Endothelial cell of umbilical vein (primary cell): ENCODE results near the gene PFKP. TPM values are rescaled to one million over a fixed set of nuclear protein-coding genes. Genes with fewer than 3 reads are reported as not detected.

Source experiments
- BruUV-seq: library from RNA; stranded (reverse); fragments of 400-500 nt; replicated peaks from 2 replicates; lab custom pipeline; 2021; lab: Mats Ljungman, UMichigan
- CTCF ChIA-PET: fragments of 300-600, 350-600 bp; sonication (Branson Sonifier 250); formaldehyde crosslinking; loops from one replicate; lab custom pipeline; 2021; ENCODE audit warnings: antibody characterized with exemption, inconsistent platforms; lab: Charles Lee
- POLR2A ChIA-PET: fragments of 300-600, 350-600 bp; sonication (Branson Sonifier 250); formaldehyde crosslinking; loops from one replicate; lab custom pipeline; 2021; ENCODE audit warnings: antibody characterized with exemption, inconsistent platforms; lab: Charles Lee
- DNase-seq: peaks from one replicate; pipeline ENCODE4 v3.0.0-alpha.2; 2011; ENCODE audit warnings: low read depth, low spot score
- FAIRE-seq: peaks from 2 replicates; lab custom pipeline; 2011; peaks lifted over from hg19 to GRCh38; lab: Jason Lieb, UNC
- H2AFZ ChIP-seq: 2 replicates; pipeline ENCODE4 v1.6.0; 2012; ENCODE audit warnings: low read depth, low read length, control low read depth, inconsistent platforms
- H3K27ac ChIP-seq: 2 replicates; pipeline ENCODE4 v1.5.1; 2011; ENCODE audit warnings: low read depth, mild to moderate bottlenecking, control low read depth, low read length, moderate library complexity; ENCODE audit not compliant: insufficient read depth
- H3K27me3 ChIP-seq, 2 experiments: 2 replicates each; pipeline versions ENCODE4 v1.6.0 to v1.6.1; 2011; ENCODE audit warnings: low read length in 2 of 2, mixed read lengths in 1 of 2; ENCODE audit not compliant: control insufficient read depth in 2 of 2, insufficient read depth in 2 of 2
- H3K36me3 ChIP-seq, 2 experiments: 2 replicates in 1 of 2; 3 replicates in 1 of 2; pipeline ENCODE4 v1.5.1; 2011; ENCODE audit warnings: low read length in 2 of 2, mild to moderate bottlenecking in 1 of 2, moderate library complexity in 1 of 2; ENCODE audit not compliant: control insufficient read depth in 2 of 2, insufficient read depth in 2 of 2; ENCODE audit errors: extremely low read depth in 1 of 2
- H3K4me1 ChIP-seq: 3 replicates; pipeline ENCODE4 v1.5.1; 2011; ENCODE audit warnings: mild to moderate bottlenecking, low read length; ENCODE audit not compliant: control insufficient read depth, insufficient read depth; ENCODE audit errors: extremely low read depth
- H3K4me2 ChIP-seq: 2 replicates; pipeline ENCODE4 v1.6.1; 2011; ENCODE audit warnings: low read length, control low read depth, mixed read lengths; ENCODE audit not compliant: insufficient read depth
- H3K4me3 ChIP-seq, 3 experiments: fragments of 200-600 bp in 1 of 3; sonication (generic), shearing (Covaris generic) in 1 of 3; replicated peaks in 1 of 3; 2 replicates each; pipeline ENCODE4 v1.5.1; 2011 to 2016; ENCODE audit warnings: control low read depth in 3 of 3, low read length in 3 of 3, mild to moderate bottlenecking in 2 of 3, inconsistent platforms in 1 of 3, low read depth in 1 of 3, moderate library complexity in 1 of 3; ENCODE audit not compliant: insufficient read depth in 1 of 3
- H3K79me2 ChIP-seq: 2 replicates; pipeline ENCODE4 v1.6.0; 2012; ENCODE audit warnings: low read length, inconsistent platforms; ENCODE audit not compliant: control insufficient read depth, insufficient read depth
- H3K9ac ChIP-seq: replicated peaks from 2 replicates; pipeline ENCODE3; 2011; ENCODE audit warnings: low read length, control low read depth; ENCODE audit not compliant: insufficient read depth; ENCODE audit errors: extremely low read depth
- H3K9me1 ChIP-seq: replicated peaks from 3 replicates; pipeline ENCODE4 v1.6.0; 2011; ENCODE audit warnings: mild to moderate bottlenecking, low read length; ENCODE audit not compliant: control insufficient read depth, insufficient read depth; ENCODE audit errors: extremely low read depth
- H3K9me3 ChIP-seq: replicated peaks from 2 replicates; pipeline ENCODE4 v1.5.1; 2012; ENCODE audit warnings: low read length, inconsistent platforms; ENCODE audit not compliant: control insufficient read depth, insufficient read depth
- H4K20me1 ChIP-seq: replicated peaks from 2 replicates; pipeline ENCODE3; 2011; ENCODE audit warnings: mild to moderate bottlenecking, low read length; ENCODE audit not compliant: control insufficient read depth, insufficient read depth; ENCODE audit errors: extremely low read depth
- EZH2 ChIP-seq: IDR thresholded peaks from 2 replicates; pipeline ENCODE4 v1.6.1; 2012; ENCODE audit warnings: borderline replicate concordance, low read depth, mild to moderate bottlenecking, moderate library complexity, low read length, inconsistent platforms; ENCODE audit not compliant: severe bottlenecking
- FOS ChIP-seq: IDR thresholded peaks from 2 replicates; pipeline ENCODE4 v1.6.1; 2011; ENCODE audit warnings: mild to moderate bottlenecking, low read length, moderate library complexity, borderline replicate concordance; ENCODE audit not compliant: insufficient read depth
- GATA2 ChIP-seq: IDR thresholded peaks from 2 replicates; pipeline ENCODE4 v1.7.0; 2011; ENCODE audit warnings: low read depth, mild to moderate bottlenecking, moderate library complexity, mixed read lengths, low read length; ENCODE audit not compliant: insufficient read length, insufficient read depth
- JUN ChIP-seq: IDR thresholded peaks from 2 replicates; pipeline ENCODE4 v1.6.1; 2011; ENCODE audit warnings: borderline replicate concordance, low read depth; ENCODE audit not compliant: insufficient read length, insufficient read depth
- MYC ChIP-seq: IDR thresholded peaks from one replicate; pipeline ENCODE4 v1.6.1; 2011; ENCODE audit warnings: mild to moderate bottlenecking, low read depth, low read length
- POLR2A ChIP-seq: IDR thresholded peaks from 2 replicates; pipeline ENCODE4 v1.6.1; 2012; ENCODE audit warnings: low read depth, mild to moderate bottlenecking, control low read depth, low read length
- POLR2AphosphoS5 ChIP-seq: IDR thresholded peaks from 2 replicates; pipeline ENCODE4 v1.6.1; 2012; ENCODE audit warnings: low read depth, mild to moderate bottlenecking, control low read depth, low read length, moderate library complexity; ENCODE audit not compliant: insufficient read depth
- dilution Hi-C: fragments of 300-500 bp; cut with MboI; formaldehyde crosslinking; loops from one replicate; pipeline ENCODE4 v1.15.0; 2019; ENCODE audit warnings: low sequenced_read_pairs; ENCODE audit not compliant: extremely low pct_ligation_motif_present
- intact Hi-C: fragments of 100-400 bp; cut with micrococcal nuclease; formaldehyde crosslinking; loops from one replicate; pipeline ENCODE4 v1.10.0; 2022
- polyA plus RNA-seq, 4 experiments: library from polyadenylated mRNA; depleted of rRNA in 3 of 4; stranded (reverse) in 3 of 4; unstranded in 1 of 4; fragments of >200 nt; gene quantifications; 2 replicates each; pipeline versions ENCODE4 v1.2.1 to v1.2.3, GENCODE V29; 2011 to 2012; ENCODE audit warnings: missing spikeins in 1 of 4
- total RNA-seq: library from RNA; stranded (reverse); gene quantifications from 2 replicates; pipeline ENCODE4 v1.2.3, GENCODE V29; 2021
- TF ChIP-seq, protein P1 (sequence below), 2 donors: IDR thresholded peaks; 1 replicate in 1 of 2; 2 replicates in 1 of 2; pipeline ENCODE4 v1.5.1; 2011; ENCODE audit warnings: low read length in 2 of 2, mild to moderate bottlenecking in 2 of 2, moderate library complexity in 2 of 2, control low read depth in 1 of 2, inconsistent platforms in 1 of 2, low read depth in 1 of 2; ENCODE audit not compliant: insufficient read depth in 1 of 2; ENCODE audit errors: extremely low read depth in 1 of 2
- TF ChIP-seq, protein P2 (sequence below): IDR thresholded peaks from 2 replicates; pipeline ENCODE4 v1.6.1; 2011; ENCODE audit not compliant: insufficient read depth, insufficient read length

PFKP gene
- total and polyA plus RNA-seq, 2 donors (not counting 3 experiments of a cell fraction or from before 2014, with no cell fraction given): 185 to 359 TPM

DNA sequence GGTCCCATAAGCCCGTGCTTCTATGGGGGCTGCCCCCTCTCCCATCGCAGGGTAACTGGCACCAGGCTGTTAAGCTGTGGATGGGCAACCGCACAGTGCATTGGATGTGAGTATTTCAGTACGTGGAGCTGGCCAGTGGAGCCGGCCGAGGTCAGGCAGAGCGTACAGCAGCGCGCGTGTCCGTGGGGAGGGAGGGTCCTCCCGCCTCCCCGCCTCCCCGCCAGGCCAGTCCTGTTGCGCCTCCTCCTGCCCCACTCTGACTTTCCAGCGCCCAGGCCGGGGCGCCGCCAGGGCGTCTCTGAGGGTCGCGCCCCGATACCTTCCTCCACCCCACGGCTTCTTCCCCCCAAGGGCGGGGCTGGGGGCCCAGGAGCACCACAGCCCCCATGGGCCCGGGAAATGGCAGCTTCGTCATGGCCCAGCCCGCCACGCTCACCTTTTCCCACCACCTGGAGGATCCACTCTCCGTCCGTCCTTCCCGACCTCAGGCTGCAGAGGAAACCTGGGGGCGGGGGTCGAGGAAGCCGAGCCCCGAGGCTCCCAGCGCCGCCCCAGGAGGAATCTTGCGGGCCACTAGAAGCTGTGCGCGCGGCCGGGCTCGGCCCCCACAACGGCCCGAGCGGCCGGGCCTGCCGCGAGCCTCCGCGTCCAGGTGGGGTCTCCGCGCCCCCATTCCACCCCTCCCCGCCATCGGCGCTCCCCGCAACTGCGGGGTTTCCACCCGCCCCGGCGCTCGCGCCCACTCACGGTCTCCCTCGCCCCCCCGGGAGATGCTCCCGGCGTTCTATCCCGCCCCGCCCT, 831 bp upstream of the PFKP start:
- dilution Hi-C loops: no loop called here
- no peaks in the 10 kb centered on the region for H3K9me3 ChIP-seq
- BruUV-seq: no TSS peak
- no peaks in the 10 kb centered on the region for H3K36me3 ChIP-seq
- peak overlapping the region; percentile 23 to 96 (median 32) for H3K4me3 ChIP-seq
- no peaks in the 10 kb centered on the region for H4K20me1 ChIP-seq
- H2AFZ ChIP-seq: peak overlapping the region; percentile 68
- no peaks in the 10 kb centered on the region for H3K27me3 ChIP-seq
- no peak overlapping the region for H3K9ac ChIP-seq
- H3K79me2 ChIP-seq: peaks cover 41% of the 10 kb centered on the region
- CTCF ChIA-PET: interaction anchor here (1.2 kb wide), 1 partner anchor 22 kb away, joined by 4 read pairs; no protein-coding TSS in a partner anchor
- H3K4me2 ChIP-seq: peak overlapping the region; percentile 16
- H3K4me1 ChIP-seq: peaks cover 27% of the 10 kb centered on the region
- intact Hi-C loops: loop anchor here (1.0 kb wide), 1 partner anchor 21 kb away; no protein-coding TSS in a partner anchor
- no peak for DNase-seq
- no peaks in the 10 kb centered on the region for H3K9me1 ChIP-seq
- TF ChIP-seq EZH2: peak; percentile 40
- no peak for TF ChIP-seq POLR2A
- no peak for FAIRE-seq
- POLR2A ChIA-PET: no interaction called here
- no peak overlapping the region for H3K27ac ChIP-seq

DNA sequence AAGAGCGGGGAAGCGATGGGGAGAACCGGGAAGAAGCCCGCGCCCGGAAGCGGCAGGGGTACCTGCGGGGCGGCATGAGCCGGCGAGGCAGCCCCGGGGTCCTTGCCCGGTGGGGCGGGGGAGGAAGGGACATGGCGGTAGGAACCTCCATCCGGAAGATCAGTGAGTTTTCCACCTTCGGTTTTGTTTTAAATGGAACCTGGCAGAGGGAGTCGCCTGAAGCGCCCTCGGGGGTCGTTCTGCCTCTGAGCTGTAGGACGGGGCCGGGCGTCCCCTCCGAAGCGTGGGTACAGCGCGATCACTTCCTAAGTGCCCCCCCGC, 471 bp downstream of the PFKP start:
- intact Hi-C loops: no loop called here
- no peak for FAIRE-seq
- Histone ChIP-seq H3K9me3 (no peaks in the 10 kb centered on the region), H2AFZ (no peak overlapping the region), H3K27ac (peak overlapping the region; percentile 73), H4K20me1 (no peaks in the 10 kb centered on the region), H3K4me3 (peak overlapping the region; percentile 75 to 96 (median 94)), H3K4me2 (peak overlapping the region; percentile 85), H3K4me1 (peaks cover 40% of the 10 kb centered on the region), H3K27me3 (no peaks in the 10 kb centered on the region), H3K9ac (peak overlapping the region; percentile 72), H3K36me3 (peaks cover 0 to 9% of the 10 kb centered on the region in 2 experiments), H3K9me1 (no peaks in the 10 kb centered on the region), H3K79me2 (peaks cover 54% of the 10 kb centered on the region)
- ChIA-PET POLR2A (no interaction called here), CTCF (interaction anchor here (0.8 to 1.4 kb wide), 5 partner anchors 9 to 66 kb away, joined by 3 to 6 read pairs (median 3); no protein-coding TSS in a partner anchor)
- TSS peak; percentile 22 for BruUV-seq
- no peak for DNase-seq
- dilution Hi-C loops: no loop called here
- TF ChIP-seq, protein P1, sequence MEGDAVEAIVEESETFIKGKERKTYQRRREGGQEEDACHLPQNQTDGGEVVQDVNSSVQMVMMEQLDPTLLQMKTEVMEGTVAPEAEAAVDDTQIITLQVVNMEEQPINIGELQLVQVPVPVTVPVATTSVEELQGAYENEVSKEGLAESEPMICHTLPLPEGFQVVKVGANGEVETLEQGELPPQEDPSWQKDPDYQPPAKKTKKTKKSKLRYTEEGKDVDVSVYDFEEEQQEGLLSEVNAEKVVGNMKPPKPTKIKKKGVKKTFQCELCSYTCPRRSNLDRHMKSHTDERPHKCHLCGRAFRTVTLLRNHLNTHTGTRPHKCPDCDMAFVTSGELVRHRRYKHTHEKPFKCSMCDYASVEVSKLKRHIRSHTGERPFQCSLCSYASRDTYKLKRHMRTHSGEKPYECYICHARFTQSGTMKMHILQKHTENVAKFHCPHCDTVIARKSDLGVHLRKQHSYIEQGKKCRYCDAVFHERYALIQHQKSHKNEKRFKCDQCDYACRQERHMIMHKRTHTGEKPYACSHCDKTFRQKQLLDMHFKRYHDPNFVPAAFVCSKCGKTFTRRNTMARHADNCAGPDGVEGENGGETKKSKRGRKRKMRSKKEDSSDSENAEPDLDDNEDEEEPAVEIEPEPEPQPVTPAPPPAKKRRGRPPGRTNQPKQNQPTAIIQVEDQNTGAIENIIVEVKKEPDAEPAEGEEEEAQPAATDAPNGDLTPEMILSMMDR (IDR thresholded peaks at IDR 0.05; ENCODE audit: extremely low read depth in 1 of 2, insufficient read depth in 1 of 2, low read depth in 1 of 2, low read length in 2 of 2): no peak
- TF ChIP-seq POLR2AphosphoS5: no peak
- no peak for TF ChIP-seq JUN
- TF ChIP-seq, protein P2, sequence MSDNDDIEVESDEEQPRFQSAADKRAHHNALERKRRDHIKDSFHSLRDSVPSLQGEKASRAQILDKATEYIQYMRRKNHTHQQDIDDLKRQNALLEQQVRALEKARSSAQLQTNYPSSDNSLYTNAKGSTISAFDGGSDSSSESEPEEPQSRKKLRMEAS: no peak
- no peak for TF ChIP-seq MYC
- no peak for TF ChIP-seq GATA2
- TF ChIP-seq FOS: no peak
- TF ChIP-seq POLR2A: no peak
- TF ChIP-seq EZH2: no peak
